Ishikawa (cell line): ENCODE results near the gene LUM.

Experiments
- CEBPB ChIP-seq: IDR thresholded peaks from 2 replicates; pipeline ENCODE4 v1.6.1; 2012
- CREB1 ChIP-seq: IDR thresholded peaks from 2 replicates; pipeline ENCODE4 v1.6.1; 2012; ENCODE audit warnings: low read depth
- EGR1 ChIP-seq: IDR thresholded peaks from 2 replicates; pipeline ENCODE4 v1.6.1; 2012
- EP300 ChIP-seq: IDR thresholded peaks from 2 replicates; pipeline ENCODE4 v1.6.1; 2012; ENCODE audit warnings: borderline replicate concordance
- NFIC ChIP-seq: IDR thresholded peaks from 2 replicates; pipeline ENCODE4 v1.6.1; 2012
- RAD21 ChIP-seq: IDR thresholded peaks from 2 replicates; pipeline ENCODE4 v1.6.1; 2012; ENCODE audit warnings: low read depth
- TAF1 ChIP-seq: IDR thresholded peaks from 2 replicates; pipeline ENCODE4 v1.6.1; 2012; ENCODE audit warnings: low read depth, mild to moderate bottlenecking
- TCF12 ChIP-seq: IDR thresholded peaks from 2 replicates; pipeline ENCODE4 v1.6.1; 2012; ENCODE audit warnings: low read depth
- TEAD4 ChIP-seq: IDR thresholded peaks from 2 replicates; pipeline ENCODE4 v1.6.1; 2012
- YY1 ChIP-seq: IDR thresholded peaks from 2 replicates; pipeline ENCODE4 v1.6.1; 2012; ENCODE audit warnings: low read depth
- ZBTB7A ChIP-seq: IDR thresholded peaks from 2 replicates; pipeline ENCODE4 v1.6.1; 2012; ENCODE audit warnings: low read depth
- TF ChIP-seq, protein P1 (sequence below): IDR thresholded peaks from 2 replicates; pipeline ENCODE4 v1.6.1; 2012
- TF ChIP-seq, protein P2 (sequence below): IDR thresholded peaks from 2 replicates; pipeline ENCODE4 v1.6.1; 2012; ENCODE audit warnings: low read depth, mild to moderate bottlenecking

DNA sequence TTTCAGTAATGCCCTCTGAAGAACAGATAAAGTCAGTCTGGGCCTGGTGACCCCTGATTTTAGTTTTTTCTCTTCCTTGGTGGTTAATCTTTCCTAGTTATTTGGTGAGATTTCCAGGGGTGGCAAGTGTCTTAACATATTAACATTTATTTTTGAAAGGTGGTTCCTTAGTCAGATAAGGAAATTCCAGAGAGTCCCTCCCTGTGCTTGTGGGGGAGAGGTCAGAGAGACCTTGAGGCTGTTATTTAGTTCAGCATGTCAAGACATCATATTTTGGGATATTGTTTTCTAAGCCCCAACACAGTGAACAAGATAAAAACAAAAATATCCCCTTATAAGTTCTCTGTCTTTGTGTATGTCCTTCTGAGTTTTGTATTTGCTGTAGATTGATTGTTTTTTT is 9.5 kb upstream of the LUM start:
- TF ChIP-seq NFIC = no peak
- TF ChIP-seq, protein P1, sequence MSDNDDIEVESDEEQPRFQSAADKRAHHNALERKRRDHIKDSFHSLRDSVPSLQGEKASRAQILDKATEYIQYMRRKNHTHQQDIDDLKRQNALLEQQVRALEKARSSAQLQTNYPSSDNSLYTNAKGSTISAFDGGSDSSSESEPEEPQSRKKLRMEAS = no peak
- TF ChIP-seq TEAD4 = no peak
- TF ChIP-seq EP300 = no peak
- TF ChIP-seq RAD21 = no peak
- TF ChIP-seq, protein P2, sequence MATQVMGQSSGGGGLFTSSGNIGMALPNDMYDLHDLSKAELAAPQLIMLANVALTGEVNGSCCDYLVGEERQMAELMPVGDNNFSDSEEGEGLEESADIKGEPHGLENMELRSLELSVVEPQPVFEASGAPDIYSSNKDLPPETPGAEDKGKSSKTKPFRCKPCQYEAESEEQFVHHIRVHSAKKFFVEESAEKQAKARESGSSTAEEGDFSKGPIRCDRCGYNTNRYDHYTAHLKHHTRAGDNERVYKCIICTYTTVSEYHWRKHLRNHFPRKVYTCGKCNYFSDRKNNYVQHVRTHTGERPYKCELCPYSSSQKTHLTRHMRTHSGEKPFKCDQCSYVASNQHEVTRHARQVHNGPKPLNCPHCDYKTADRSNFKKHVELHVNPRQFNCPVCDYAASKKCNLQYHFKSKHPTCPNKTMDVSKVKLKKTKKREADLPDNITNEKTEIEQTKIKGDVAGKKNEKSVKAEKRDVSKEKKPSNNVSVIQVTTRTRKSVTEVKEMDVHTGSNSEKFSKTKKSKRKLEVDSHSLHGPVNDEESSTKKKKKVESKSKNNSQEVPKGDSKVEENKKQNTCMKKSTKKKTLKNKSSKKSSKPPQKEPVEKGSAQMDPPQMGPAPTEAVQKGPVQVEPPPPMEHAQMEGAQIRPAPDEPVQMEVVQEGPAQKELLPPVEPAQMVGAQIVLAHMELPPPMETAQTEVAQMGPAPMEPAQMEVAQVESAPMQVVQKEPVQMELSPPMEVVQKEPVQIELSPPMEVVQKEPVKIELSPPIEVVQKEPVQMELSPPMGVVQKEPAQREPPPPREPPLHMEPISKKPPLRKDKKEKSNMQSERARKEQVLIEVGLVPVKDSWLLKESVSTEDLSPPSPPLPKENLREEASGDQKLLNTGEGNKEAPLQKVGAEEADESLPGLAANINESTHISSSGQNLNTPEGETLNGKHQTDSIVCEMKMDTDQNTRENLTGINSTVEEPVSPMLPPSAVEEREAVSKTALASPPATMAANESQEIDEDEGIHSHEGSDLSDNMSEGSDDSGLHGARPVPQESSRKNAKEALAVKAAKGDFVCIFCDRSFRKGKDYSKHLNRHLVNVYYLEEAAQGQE = no peak
- TF ChIP-seq TCF12 = no peak
- no peak for TF ChIP-seq CREB1
- no peak for TF ChIP-seq YY1
- no peak for TF ChIP-seq TAF1
- TF ChIP-seq CEBPB = no peak
- no peak for TF ChIP-seq ZBTB7A
- TF ChIP-seq EGR1 = no peak
